Renal cortical epithelial cell (primary cell): ENCODE results near the gene MEI4. TPM values are rescaled to one million over a fixed set of nuclear protein-coding genes. Genes with fewer than 3 reads are reported as not detected.
"Not testable (repeated sequence)": the region's sequence is repeated elsewhere in the genome, so short reads cannot be mapped to it uniquely, and the experiment has no call there.

Experiments
- DNase-seq: peaks from one replicate; pipeline ENCODE4 v3.0.0-alpha.2; 2011; ENCODE audit warnings: low read depth
- total RNA-seq: library from RNA; depleted of rRNA; stranded (reverse); fragments of >200 nt; gene quantifications from 2 replicates; pipeline ENCODE4 v1.2.3, GENCODE V29; 2014

Gene MEI4
- total RNA-seq, 1 donor from 2014 or later = 1.2 TPM

DNA sequence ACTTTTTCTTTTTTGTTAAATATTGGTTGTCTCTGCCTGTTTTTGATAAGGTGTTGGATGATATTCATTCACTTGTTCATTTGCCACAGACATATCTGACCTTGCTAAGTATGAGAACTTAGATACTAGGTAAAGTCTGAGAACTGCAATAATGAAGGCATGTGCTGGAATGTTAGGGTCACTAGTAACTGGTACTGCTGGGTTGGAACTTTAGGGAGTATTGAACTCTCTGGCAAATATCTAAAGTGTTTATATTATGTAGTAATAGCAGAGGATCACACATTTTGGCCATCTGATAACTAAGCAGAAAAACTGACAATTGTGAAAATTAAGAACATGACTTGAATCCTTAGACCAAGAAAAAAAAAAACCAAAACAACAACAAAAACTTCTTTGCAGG lies 162.7 kb downstream of the MEI4 start:
- DNase-seq = no peak

DNA sequence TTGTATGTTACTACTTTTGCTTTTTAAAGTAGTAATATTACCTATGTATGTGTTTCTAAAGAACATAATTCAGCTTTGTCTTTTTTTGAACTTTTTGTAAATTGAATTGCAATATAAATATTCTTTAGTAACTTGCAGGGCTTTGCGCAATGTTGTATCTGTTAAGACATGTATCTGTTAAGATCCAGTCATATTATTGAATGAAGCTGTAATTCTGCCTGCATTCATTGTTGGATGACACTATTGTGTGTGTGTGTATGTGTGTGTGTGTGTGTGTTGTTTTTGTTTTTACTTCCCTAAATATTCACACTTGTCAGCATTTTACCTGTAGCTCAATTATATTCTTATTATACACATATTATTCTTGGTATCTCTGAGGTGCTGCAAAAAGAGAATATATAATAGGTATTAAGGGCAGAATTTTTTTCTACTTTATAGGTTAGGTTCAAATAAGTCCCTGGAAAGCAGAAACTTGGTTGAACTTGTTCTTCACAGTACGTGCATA lies 164.0 kb downstream of the MEI4 start:
- no peak for DNase-seq

DNA sequence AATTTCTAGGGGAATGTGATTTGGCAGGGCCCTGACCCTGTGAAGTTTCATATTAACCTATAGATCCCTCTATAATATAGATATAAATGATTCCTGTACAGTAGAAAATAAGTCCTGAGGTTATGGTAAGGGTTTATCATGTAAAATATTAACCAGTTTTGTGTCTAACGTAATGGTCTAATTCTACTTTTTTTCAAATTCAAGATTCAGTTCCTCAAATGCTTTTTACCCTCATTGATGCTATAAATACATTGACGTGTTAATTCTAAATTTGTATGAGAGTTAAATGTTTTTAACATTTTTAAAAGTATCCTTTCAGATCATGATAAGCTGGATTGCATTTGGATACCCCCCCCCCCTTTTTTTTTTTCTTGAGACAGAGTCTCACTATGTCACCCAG lies 169.4 kb downstream of the MEI4 start:
- DNase-seq = no peak

DNA sequence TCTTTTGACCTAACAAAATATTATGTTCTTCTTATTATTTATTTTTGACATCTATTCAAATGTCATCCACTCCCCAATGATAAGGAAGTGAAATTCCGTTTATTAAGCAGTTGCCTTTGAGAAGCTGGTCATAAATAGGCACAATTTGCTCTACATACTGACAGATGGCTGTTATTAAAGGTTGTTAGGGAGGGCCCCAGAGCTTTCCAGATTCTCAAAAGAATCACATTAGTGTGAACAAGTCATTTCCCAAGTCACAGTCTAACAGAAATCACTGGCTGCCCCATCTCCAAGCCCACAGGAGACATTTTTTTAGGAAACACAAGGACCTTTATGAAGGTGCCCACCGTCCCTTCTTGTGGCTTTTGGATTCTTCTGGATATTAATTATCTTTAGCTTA lies 172.4 kb downstream of the MEI4 start:
- DNase-seq = no peak

DNA sequence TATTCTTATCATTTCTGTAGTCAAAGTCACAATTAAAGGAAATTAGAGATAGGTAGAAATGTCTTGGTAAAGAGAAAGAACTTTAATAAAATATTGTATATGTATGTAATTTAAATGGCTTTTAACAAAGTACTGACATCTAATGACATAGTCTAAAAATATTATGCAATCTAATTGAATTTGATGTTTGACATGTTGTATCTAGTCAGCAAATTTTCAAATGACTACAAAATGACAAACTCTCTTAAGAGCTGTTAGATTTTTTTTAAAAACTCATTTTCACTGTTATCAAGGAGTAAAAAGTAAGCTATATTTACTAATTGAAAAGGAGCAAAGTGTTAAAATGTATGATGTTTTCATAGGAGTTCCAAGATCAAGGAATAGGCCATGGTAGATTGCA lies 176.9 kb downstream of the MEI4 start:
- DNase-seq = no peak

DNA sequence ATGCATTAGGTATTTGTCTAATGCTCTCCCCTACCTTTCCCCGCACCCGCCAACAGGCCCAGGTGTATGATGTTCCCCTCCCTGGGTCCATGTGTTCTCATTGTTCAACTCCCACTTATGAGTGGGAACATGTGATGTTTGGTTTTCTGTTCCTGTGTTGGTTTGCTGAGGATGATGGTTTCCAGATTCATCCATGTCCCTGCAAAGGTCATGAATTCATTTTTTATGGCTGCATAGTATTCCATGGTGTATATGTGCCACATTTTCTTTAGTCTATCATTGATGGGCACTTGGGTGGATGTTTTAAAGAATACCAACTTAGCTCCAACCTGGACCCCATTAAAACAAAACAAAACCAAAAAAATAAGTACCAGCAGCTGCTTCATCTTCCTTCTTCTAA lies 180.9 kb downstream of the MEI4 start:
- not testable (repeated sequence) for DNase-seq

DNA sequence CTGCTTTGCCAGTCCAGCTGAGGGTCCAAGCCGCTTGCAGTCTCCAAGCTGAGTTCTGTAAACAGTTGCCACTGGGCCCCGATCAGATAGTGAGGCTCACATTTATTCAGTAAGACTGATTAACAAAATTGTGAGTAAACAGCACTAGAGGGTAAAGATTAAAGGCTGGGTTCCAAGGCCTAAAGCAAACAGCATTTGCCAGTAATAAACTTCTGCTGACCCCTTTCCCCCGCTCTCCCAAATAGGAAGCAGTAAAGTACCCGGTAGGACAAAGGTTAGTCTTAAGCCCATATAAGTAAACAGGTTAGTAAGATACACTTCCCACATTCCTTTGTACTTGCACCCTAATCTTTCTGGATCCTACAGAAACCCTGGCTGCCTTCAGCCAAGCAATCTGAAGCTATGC lies 181.8 kb downstream of the MEI4 start:
- DNase-seq = no peak

DNA sequence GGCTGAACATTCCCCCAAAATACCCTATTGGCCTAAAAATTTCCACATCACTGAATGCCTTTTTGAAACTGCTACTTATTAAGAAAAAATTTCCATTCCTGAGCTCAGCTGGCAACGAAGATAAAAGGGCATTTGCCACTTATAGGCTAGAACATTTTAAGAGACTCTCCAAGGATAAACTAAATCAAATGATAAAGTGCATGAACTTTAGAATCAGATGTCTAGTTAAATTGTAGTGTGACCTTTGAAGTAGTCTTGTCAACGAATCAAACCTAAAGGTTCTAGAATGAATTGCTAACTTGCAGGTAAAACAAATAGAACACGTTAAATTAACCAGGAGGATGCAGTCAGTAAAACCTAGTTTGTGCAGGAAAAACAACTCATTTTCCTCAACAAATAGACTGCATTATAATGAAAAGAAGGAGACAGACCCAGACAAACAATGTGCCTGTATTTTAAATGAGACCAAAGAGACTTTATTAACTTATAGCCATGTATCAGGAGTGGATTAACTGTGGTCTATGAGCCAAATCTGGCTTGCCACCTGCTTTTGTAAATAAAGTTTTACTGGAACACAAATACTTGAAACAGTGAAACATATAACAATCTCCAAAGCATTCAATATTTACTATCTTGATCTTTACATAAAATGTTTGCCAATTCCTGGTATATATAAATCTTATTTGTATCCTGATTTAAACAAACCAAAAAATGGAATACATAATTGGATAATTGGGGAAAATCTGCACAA lies 184.4 kb downstream of the MEI4 start:
- no peak for DNase-seq

DNA sequence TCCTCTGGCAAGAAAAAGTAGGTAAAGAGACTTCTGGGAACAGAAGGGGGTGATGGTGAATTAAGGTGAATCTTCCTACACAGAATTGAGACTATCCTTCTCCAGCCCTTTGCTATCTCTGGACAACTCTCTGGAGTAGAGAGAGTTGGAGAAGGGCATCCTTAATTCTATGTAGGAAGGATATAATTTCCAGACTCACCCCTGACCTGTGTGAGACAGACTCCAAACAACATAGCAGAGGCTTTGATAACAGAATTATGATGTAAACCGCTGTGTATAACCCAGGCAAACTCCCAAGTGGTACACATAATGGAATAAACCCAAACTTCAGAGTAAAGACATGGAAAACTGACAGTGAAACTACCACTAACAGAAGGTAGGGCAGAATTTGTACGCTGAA lies 186.5 kb downstream of the MEI4 start:
- DNase-seq = no peak

DNA sequence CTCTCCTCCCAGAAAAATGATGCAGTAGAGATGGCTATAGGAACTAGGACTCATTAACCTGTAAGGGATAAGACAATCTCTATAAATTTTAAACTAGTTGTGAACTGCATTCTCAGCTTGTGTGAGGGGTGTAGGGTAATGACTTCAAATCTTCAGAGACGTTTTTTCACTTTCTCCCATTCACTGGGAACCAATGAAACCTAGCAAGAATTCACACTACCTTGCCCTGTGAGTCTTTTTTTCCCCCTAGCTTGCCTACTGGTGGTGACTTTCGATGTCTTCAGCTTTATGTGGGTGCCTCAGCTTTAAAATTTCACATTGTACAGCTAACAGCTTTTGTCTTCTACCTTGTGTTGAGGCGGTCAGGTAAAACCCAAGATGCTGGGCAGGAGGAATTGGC lies 192.0 kb downstream of the MEI4 start:
- DNase-seq = no peak

DNA sequence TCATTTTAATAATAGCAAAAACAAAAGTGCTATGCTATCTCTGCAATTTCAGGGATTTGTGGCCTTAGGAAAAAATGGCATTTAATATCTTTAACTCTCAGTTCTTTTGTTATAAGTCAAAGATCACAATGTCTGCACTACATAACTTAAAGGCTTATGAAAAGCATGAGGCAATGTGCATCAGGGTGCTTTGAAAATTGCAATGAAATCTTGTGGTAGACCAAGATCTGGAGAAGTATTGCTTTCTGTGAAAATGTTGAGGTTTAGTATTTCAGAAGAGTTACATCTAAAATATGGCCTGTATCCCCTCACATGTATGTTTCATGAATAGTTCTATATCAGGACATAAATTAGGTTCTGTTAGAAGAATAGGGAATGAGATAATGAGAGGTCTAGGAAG lies 200.6 kb downstream of the MEI4 start:
- DNase-seq = no peak

DNA sequence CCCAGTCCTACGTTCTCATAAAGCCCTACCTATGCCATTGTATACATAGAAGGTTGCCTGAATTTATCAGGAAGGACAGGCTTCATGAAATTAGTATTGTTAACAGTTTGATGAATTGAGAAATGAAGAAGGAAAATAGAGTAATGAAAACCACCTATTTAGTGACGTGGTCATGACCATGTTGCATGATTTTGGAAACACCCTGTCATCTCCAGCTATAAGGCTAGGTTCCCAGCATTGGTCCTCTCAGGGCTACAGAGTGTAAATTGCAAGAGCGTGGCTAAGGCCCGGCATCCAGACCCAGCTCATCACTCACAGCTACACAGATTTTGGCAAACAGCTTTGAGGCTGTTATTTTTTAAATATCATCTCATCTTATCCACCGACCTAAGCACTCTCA lies 203.6 kb downstream of the MEI4 start:
- DNase-seq = no peak

DNA sequence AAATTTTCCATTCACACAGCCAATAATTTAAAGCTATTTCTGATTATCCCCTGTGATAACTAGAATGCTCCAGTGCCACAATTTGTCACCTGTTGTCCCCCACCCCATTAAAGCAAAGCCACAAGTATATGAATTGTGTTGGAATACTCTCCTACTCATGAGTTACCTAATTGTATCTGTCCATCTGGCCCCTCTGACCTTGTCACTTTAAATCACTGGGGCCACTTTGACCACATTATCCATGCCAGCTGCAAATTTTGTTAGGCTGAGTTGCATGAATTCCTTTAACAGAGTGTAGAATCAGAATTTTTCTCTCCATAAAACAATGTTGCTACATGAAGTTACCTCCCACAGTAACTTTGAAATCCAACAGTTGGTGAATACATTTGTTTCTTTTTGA lies 204.6 kb downstream of the MEI4 start:
- DNase-seq = no peak

DNA sequence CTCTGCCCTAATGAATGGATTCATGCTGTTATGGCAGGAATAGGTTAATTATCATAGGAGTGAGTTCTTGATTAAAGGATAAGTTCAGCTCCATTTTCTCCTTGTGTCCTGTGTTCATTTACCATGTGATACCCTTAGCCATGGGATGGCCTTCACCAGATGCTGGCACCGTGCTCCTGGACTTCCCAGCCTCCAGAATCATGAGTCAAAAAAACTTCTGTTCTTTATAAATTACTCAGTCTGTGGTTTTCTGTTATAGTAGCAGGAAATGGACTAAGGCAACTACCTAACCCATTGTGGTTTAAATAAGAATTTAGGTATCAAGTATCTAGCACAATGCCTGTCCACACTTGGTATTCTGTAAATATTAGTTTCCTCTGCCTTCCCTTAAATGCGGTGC lies 223.5 kb downstream of the MEI4 start:
- DNase-seq = no peak

DNA sequence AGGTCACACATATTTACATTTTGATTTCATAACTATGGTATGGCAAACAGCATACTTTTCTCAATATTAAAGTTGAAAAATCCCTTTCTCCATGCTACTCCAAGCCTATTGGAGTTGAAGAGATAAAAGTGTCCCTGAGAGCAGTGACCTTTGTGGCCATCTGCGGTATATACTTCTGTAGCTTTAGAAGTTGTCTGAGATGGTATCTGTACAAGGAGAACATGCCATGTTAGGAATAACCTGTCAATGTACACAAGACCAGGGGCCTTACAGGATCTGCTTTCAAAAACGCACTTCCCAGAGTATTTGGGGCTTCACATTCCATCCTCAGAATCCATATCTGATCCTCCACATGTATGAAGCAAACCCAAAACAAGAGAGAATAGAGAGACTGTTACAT lies 226.7 kb downstream of the MEI4 start:
- DNase-seq = no peak

DNA sequence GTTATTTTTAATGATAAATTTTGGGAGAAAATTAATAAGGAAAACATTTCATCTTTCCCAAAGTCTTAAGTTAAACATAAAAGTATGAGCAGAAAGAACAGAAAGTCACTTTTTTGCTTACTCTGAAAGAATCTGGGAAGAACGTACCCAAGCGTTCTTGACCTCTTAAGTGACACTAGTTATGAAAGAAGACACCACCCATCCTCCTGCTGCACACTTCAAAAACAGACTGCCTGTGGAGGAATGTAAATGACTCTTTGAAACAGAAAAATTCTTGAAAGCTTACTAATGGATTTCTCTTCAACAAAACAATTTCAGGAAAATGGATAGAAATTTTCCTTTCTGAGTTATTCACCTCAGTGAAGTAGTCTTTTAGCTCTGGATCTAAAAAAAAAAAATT lies 227.7 kb downstream of the MEI4 start:
- DNase-seq = no peak

DNA sequence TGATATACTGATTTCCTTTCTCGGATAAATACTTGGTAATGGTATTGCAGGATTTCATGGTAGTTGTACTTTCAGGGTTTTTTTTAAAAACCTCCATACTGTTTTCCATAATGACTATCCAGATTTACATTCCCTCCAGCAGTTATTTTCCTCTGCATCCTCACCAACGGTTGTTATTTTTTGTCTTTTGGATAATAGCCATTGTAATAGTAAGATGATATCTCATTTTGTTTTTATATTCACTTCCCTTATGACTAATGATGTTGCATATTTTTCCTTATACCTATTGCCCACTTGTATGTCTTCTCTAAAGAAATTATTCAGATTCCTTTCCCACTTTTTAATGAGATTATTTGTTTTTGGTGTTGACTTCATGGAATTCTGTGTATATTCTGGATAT lies 231.0 kb downstream of the MEI4 start:
- DNase-seq = no peak

DNA sequence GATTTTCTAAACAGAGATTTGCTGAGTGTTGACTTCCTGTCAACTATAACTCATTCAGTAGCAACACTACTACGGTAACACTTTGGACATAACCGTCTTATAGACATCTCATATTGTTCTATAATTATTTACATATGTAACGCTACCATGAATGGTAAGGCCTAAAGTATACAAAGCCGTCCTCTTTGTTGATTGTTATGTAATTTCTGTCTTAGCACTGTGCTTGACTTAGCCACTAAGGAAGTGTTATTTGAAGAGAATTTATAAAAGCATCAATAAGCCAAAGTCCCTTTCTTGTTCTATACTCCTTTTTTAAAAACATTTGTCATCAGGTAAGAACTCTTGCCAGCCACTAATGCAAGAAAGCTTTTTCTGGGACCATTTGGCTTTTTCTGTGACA lies 240.6 kb downstream of the MEI4 start:
- DNase-seq = no peak

DNA sequence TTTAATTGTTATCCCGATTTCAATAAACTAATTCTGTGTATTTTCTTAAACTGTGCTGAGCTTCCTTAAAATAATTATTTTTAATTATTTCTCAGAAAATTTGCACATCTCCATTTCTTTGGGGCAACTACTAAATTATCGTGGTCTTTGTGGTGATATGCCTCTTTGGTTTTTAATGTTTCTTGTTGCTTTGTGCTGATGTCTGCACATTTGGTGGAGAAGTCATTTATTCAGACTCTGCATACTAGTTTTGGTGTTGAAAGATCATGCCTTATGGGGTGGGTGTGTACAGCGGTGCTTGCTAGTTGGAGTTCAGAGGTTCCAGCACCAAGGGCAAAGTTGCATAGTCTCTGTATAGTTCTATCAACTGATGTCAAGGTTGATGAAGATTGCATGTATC lies 253.2 kb downstream of the MEI4 start:
- DNase-seq = no peak

DNA sequence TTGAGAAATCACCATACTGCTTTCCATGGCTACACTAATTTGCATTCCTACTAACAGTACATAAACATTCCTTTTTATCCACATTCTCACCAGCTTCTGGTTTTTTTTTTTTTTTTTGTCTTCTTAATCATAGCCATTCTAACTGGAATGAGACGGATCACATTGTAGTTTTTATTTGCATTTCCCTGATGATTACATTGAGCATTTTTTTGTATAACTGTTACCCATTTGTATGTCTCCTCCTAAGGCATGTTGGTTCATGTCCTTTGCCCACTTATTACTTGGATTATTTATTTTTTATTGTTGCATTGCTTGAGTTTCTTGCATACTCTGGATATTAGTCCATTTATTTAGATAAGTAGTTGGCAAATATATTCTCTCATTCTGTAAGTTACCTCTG lies 258.0 kb downstream of the MEI4 start:
- no peak for DNase-seq

DNA sequence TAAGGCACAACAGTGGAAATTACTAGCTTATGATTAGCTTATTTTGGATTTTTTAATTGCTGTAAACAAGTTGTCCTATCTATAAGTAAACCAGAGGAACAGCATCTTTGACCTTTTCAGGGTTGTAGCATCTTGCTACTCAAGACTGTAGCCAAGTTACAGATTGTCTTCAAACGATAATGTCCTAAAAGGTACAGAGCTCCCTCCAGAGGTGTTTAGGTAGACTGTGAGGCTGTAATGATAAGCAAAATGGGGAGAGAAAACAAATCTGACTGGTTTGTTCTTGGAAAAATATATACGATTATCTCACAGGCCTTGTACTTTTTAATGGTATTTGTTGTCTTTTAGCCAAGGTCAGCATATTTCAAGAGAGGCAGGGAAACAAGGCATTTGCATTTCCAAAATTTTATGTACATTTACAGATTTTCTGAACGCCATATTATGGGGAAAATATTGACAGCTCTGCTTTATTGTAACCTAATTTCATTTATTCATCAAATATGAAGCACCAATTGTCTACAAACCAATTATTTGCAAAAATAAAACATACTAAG lies 273.4 kb downstream of the MEI4 start:
- no peak for DNase-seq

DNA sequence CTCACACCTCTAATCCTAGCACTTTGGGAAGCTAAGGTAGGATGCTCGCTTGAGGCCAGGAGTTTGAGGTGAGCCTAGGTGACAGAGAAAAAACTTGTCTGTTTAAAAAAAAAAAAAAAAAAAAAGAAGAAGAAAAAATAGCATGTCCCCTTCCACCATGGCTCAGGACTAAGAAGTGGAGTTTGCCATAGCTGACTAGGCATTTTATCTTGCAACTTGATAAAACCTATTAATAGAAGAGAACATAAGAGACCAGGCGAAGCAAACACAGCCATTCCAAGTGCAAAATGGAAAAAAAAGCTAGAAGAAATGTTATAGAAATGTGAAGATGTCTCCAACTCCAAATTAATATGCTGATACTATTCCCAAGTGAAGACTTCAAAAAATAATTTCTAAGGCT lies 277.5 kb downstream of the MEI4 start:
- no peak for DNase-seq

DNA sequence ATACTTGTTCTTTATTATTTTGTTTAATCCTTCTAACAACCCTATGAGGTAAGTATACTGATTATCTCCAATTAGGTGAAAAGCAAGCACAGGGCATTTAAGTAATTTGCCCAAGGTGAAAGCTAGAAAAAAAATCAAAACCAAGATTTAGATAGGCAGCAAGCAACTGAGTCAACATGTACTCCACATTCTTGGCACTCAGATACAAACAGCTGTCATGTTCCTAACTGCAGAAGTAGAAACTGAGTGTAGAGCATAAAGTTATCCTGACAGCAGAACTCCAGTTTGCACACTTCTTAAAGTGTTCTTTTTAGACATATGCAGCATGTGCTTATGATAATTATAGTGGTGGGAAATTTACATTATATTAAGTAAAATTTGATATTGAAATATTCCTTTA lies 278.1 kb downstream of the MEI4 start:
- DNase-seq = no peak

DNA sequence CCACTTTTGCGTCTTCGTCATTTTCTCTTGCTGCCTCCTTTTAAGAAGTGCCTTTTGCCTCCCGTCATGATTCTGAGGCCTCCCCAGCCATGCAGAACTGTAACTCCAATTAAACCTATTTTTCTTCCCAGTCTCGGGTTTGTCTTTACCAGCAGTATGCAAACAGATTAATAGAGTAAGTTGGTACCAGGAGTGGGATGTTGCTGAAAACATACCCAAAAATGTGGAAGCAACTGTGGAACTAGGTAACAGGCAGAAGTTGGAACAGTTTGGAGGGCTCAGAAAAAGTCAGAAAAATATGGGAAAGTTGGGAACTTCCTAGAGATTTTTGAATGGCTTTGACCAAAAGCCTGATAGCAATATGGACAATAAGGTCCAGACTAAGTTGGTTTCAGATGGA lies 309.2 kb downstream of the MEI4 start:
- no peak for DNase-seq
